Keratinocyte (primary cell): ENCODE data around the gene OR2D3.

ENCODE experiments used
- CTCF ChIP-seq, 3 experiments: IDR thresholded peaks in 1 of 3; conservative IDR thresholded peaks in 1 of 3; optimal IDR thresholded peaks in 1 of 3; 2 replicates in 2 of 3; 3 replicates in 1 of 3; pipeline versions ENCODE3 to v1.5.1; 2011; ENCODE audit warnings: low read length in 3 of 3, mild to moderate bottlenecking in 3 of 3, moderate library complexity in 2 of 3, control low read depth in 1 of 3, inconsistent platforms in 1 of 3; ENCODE audit not compliant: insufficient read depth in 2 of 3; ENCODE audit errors: extremely low read depth in 1 of 3
- EZH2 ChIP-seq: IDR thresholded peaks from one replicate; pipeline ENCODE4 v1.6.1; 2012; ENCODE audit warnings: inconsistent platforms, mild to moderate bottlenecking, low read length, moderate library complexity

DNA sequence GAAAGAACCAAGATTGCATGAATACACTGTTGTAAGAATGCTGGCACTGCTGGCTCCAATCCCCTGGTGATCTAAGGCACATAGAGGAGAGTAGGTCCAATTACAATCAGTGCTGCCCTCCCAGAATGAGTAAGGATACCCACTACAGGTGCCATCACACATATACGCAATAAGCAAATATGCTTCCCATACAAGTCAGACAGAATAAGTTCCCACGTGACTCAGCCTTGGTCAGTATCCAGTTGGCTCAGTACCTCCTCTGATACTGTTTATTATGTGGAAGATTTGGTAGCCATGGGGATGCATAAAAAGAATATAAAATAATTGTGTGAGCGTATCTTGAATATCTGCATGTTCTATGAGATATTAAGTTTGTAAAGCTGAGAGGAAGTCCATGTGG is 8.9 kb upstream of the OR2D3 start:
- TF ChIP-seq CTCF (optimal IDR thresholded peaks at IDR 0.05 in 1 of 3, IDR thresholded peaks at IDR 0.05 in 1 of 3, conservative IDR thresholded peaks at IDR 0.05 in 1 of 3; ENCODE audit: extremely low read depth in 1 of 3, insufficient read depth in 2 of 3, low read length in 3 of 3) (no peak), EZH2 (no peak)
